Endothelial cell (in vitro differentiated cells): ENCODE measurements around the gene OR6N2. TPM values are rescaled to one million over a fixed set of nuclear protein-coding genes. Genes with fewer than 3 reads are reported as not detected.

Experiments
- total RNA-seq: library from RNA; stranded (reverse); fragmentation: NEBNext Ultra II Directional; extraction: Animal tissue kit (Norgen Biotek cat#: 25700); gene quantifications from one replicate; pipeline ENCODE4 v1.2.1, GENCODE V29; 2021; ENCODE audit not compliant: unreplicated experiment

Gene OR6N2
- total RNA-seq, 1 donor from 2014 or later = not detected

Other genes with a start within 250 kb of the OR6N2 start
- gene OR6Y1, start 226.8 kb downstream of the OR6N2 start, total RNA-seq = not detected
- not detected for gene OR6P1, start 210.6 kb downstream of the OR6N2 start, total RNA-seq
- not detected for gene OR10X1, start 201.3 kb downstream of the OR6N2 start, total RNA-seq
- not detected for gene OR10Z1, start 175.9 kb downstream of the OR6N2 start, total RNA-seq
- gene SPTA1, start 94.5 kb downstream of the OR6N2 start, total RNA-seq = 6.1 TPM
- gene OR6K2, start 80.6 kb downstream of the OR6N2 start, total RNA-seq = not detected
- gene OR6K3, start 60.5 kb downstream of the OR6N2 start, total RNA-seq = not detected
- not detected for gene OR6K6, start 26.5 kb downstream of the OR6N2 start, total RNA-seq
- not detected for gene OR6N1, start 9.0 kb downstream of the OR6N2 start, total RNA-seq
- gene MNDA, start 50.1 kb upstream of the OR6N2 start, total RNA-seq = not detected
- gene PYHIN1, start 150.3 kb upstream of the OR6N2 start, total RNA-seq = not detected
- gene IFI16, start 228.7 kb upstream of the OR6N2 start, total RNA-seq = 258 TPM